Osteoblast (primary cell): ENCODE measurements around the gene ABCA4. TPM values are rescaled to one million over a fixed set of nuclear protein-coding genes. Genes with fewer than 3 reads are reported as not detected.

Source experiments
- DNase-seq: peaks from one replicate; pipeline ENCODE4 v3.0.0; 2011; ENCODE audit warnings: low spot score, mixed read lengths; ENCODE audit not compliant: insufficient read length; ENCODE audit errors: missing footprints
- H2AFZ ChIP-seq: 2 replicates; pipeline ENCODE4 v1.6.0; 2011; ENCODE audit warnings: mild to moderate bottlenecking, low read length
- H3K27ac ChIP-seq: 2 replicates; pipeline ENCODE4 v1.5.1; 2011; ENCODE audit warnings: mild to moderate bottlenecking, low read depth, low read length, moderate library complexity
- H3K27me3 ChIP-seq: 2 replicates; pipeline ENCODE4 v1.6.0; 2012; ENCODE audit warnings: mild to moderate bottlenecking, control low read depth, inconsistent platforms, low read length, moderate library complexity; ENCODE audit not compliant: insufficient read depth
- H3K36me3 ChIP-seq: 2 replicates; pipeline ENCODE4 v1.5.1; 2011; ENCODE audit warnings: mild to moderate bottlenecking, low read length, control low read depth, moderate library complexity; ENCODE audit not compliant: insufficient read depth
- H3K4me1 ChIP-seq: 2 replicates; pipeline ENCODE4 v1.5.1; 2011; ENCODE audit warnings: mild to moderate bottlenecking, low read length, control low read depth, moderate library complexity; ENCODE audit not compliant: insufficient read depth
- H3K4me2 ChIP-seq: 2 replicates; pipeline ENCODE4 v1.6.0; 2011; ENCODE audit warnings: mild to moderate bottlenecking, low read length; ENCODE audit not compliant: insufficient read depth
- H3K4me3 ChIP-seq: fragments of 200-600 bp; sonication (generic); 3 replicates; pipeline ENCODE4 v1.5.1; 2012; ENCODE audit warnings: mild to moderate bottlenecking, low read length, inconsistent platforms; ENCODE audit not compliant: insufficient read depth
- H3K79me2 ChIP-seq: 2 replicates; pipeline ENCODE4 v1.6.0; 2012; ENCODE audit warnings: mild to moderate bottlenecking, low read length, control low read depth, inconsistent platforms; ENCODE audit not compliant: insufficient read depth
- H3K9me3 ChIP-seq: 2 replicates; pipeline ENCODE4 v1.5.1; 2011; ENCODE audit warnings: low read depth, low read length, control low read depth
- H4K20me1 ChIP-seq: 2 replicates; pipeline ENCODE4 v1.6.0; 2012; ENCODE audit warnings: mild to moderate bottlenecking, low read length, control low read depth; ENCODE audit not compliant: insufficient read depth
- CTCF ChIP-seq: IDR thresholded peaks from 2 replicates; pipeline ENCODE4 v1.5.1; 2011; ENCODE audit warnings: mild to moderate bottlenecking, low read depth, low read length, moderate library complexity; ENCODE audit errors: extremely low read depth
- total RNA-seq: library from RNA; depleted of rRNA; stranded (reverse); fragments of >200 nt; gene quantifications from 2 replicates; pipeline ENCODE4 v1.2.3, GENCODE V29; 2012

The ABCA4 gene
- total RNA-seq, 1 donor = 1.1 TPM

GRCh38 chr1:94061513-94062443 is 59.2 kb downstream of the ABCA4 start:
- peak; percentile 96 for TF ChIP-seq CTCF
- H3K4me3 ChIP-seq = no peak overlapping the region
- H3K27ac ChIP-seq = peak overlapping the region; percentile 62
- no peaks in the 10 kb centered on the region for H3K27me3 ChIP-seq
- peak; percentile 89 for DNase-seq
- no peaks in the 10 kb centered on the region for H3K36me3 ChIP-seq
- peak overlapping the region; percentile 16 for H3K4me2 ChIP-seq
- no peaks in the 10 kb centered on the region for H3K79me2 ChIP-seq
- no peaks in the 10 kb centered on the region for H3K9me3 ChIP-seq
- no peaks in the 10 kb centered on the region for H4K20me1 ChIP-seq
- peaks cover 25% of the 10 kb centered on the region for H3K4me1 ChIP-seq
- peak overlapping the region; percentile 19 for H2AFZ ChIP-seq

GRCh38 chr1:94060720-94061119 is 60.2 kb downstream of the ABCA4 start:
- Histone ChIP-seq H3K9me3 (no peaks in the 10 kb centered on the region), H3K79me2 (no peaks in the 10 kb centered on the region), H3K4me3 (no peak overlapping the region), H3K4me1 (peaks cover 32% of the 10 kb centered on the region), H4K20me1 (no peaks in the 10 kb centered on the region), H3K4me2 (no peak overlapping the region), H3K36me3 (no peaks in the 10 kb centered on the region), H3K27me3 (no peaks in the 10 kb centered on the region), H2AFZ (no peak overlapping the region), H3K27ac (no peak overlapping the region)
- no peak for DNase-seq
- TF ChIP-seq CTCF = no peak

GRCh38 chr1:94058766-94059165 is 62.2 kb downstream of the ABCA4 start:
- Histone ChIP-seq H3K9me3 (no peaks in the 10 kb centered on the region), H3K36me3 (no peaks in the 10 kb centered on the region), H2AFZ (no peak overlapping the region), H3K4me1 (peaks cover 38% of the 10 kb centered on the region), H4K20me1 (no peaks in the 10 kb centered on the region), H3K27me3 (no peaks in the 10 kb centered on the region), H3K4me3 (no peak overlapping the region), H3K79me2 (no peaks in the 10 kb centered on the region), H3K27ac (no peak overlapping the region), H3K4me2 (no peak overlapping the region)
- DNase-seq = no peak
- TF ChIP-seq CTCF = no peak

DNA sequence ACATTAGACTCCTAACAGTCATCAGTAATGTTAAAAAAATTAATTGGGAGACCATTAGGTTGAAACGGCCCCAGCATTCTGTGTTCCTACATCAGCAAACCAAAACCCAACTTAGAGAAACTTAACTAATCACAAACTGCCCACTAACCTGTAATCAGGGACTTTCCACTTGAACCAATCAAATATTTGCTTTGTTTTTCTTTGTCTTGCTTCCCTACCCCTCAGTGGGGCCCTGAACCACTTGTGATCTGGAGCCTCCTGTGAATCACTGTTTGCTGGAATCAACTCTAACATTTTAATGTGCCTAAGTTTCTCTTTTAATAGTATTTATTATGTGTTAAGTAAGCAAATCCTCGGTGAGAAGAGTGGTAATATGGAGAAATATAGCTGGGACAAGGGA is 64.0 kb downstream of the ABCA4 start:
- no peaks in the 10 kb centered on the region for H3K27me3 ChIP-seq
- H3K4me2 ChIP-seq = no peak overlapping the region
- no peak overlapping the region for H3K27ac ChIP-seq
- peak overlapping the region; percentile 27 for H2AFZ ChIP-seq
- no peak for DNase-seq
- no peaks in the 10 kb centered on the region for H3K79me2 ChIP-seq
- H4K20me1 ChIP-seq = no peaks in the 10 kb centered on the region
- H3K9me3 ChIP-seq = no peaks in the 10 kb centered on the region
- no peak for TF ChIP-seq CTCF
- no peaks in the 10 kb centered on the region for H3K36me3 ChIP-seq
- H3K4me3 ChIP-seq = no peak overlapping the region
- H3K4me1 ChIP-seq = peaks cover 25% of the 10 kb centered on the region
